ENCODE data around the gene CLEC4G. TPM values are rescaled to one million over a fixed set of nuclear protein-coding genes. Genes with fewer than 3 reads are reported as not detected.

The CLEC4G gene
- total and polyA plus RNA-seq, 2 donors (not counting 3 experiments of a cell fraction or from before 2014, with no cell fraction given), result not detected

- Histone ChIP-seq H3K9me1 (replicated peaks; ENCODE audit: control insufficient read depth, extremely low read depth, insufficient read depth, low read length) (no peaks in the 10 kb centered on the region), H3K36me3 (ENCODE audit: control insufficient read depth in 2 of 2, extremely low read depth in 1 of 2, insufficient read depth in 2 of 2, low read length in 2 of 2) (no peaks in the 10 kb centered on the region), H3K4me1 (ENCODE audit: control insufficient read depth, extremely low read depth, insufficient read depth, low read length) (no peaks in the 10 kb centered on the region), H3K9me3 (replicated peaks; ENCODE audit: control insufficient read depth, insufficient read depth, low read length) (no peaks in the 10 kb centered on the region), H3K27me3 (ENCODE audit: control insufficient read depth in 2 of 2, insufficient read depth in 2 of 2, low read length in 2 of 2) (no peaks in the 10 kb centered on the region), H3K4me2 (ENCODE audit: insufficient read depth, low read length) (no peak overlapping the region), H3K9ac (replicated peaks; ENCODE audit: extremely low read depth, insufficient read depth, low read length) (no peak overlapping the region), H3K4me3 (replicated peaks in 1 of 3; ENCODE audit: insufficient read depth in 1 of 3, low read depth in 1 of 3, low read length in 3 of 3) (no peak overlapping the region), H4K20me1 (replicated peaks; ENCODE audit: control insufficient read depth, extremely low read depth, insufficient read depth, low read length) (no peaks in the 10 kb centered on the region), H3K79me2 (ENCODE audit: control insufficient read depth, insufficient read depth, low read length) (no peaks in the 10 kb centered on the region), H2AFZ (ENCODE audit: low read depth, low read length) (no peak overlapping the region), H3K27ac (ENCODE audit: insufficient read depth, low read depth, low read length) (no peak overlapping the region)
- no peak for DNase-seq (ENCODE audit: low read depth, low spot score)
- ChIA-PET POLR2A (no interaction called here), CTCF (no interaction called here)
- intact Hi-C loops (cut with micrococcal nuclease), result no loop called here
- dilution Hi-C loops (cut with MboI; ENCODE audit: extremely low pct_ligation_motif_present, low sequenced_read_pairs), result no loop called here
- FAIRE-seq, result no peak
- TF ChIP-seq FOS (IDR thresholded peaks at IDR 0.05; ENCODE audit: borderline replicate concordance, insufficient read depth, low read length) (no peak), POLR2AphosphoS5 (IDR thresholded peaks at IDR 0.05; ENCODE audit: insufficient read depth, low read depth, low read length) (no peak), MYC (IDR thresholded peaks at IDR 0.05; ENCODE audit: low read depth, low read length) (no peak), CTCF (IDR thresholded peaks at IDR 0.05; ENCODE audit: extremely low read depth in 1 of 2, insufficient read depth in 1 of 2, low read depth in 1 of 2, low read length in 2 of 2) (no peak), GATA2 (IDR thresholded peaks at IDR 0.05; ENCODE audit: insufficient read depth, insufficient read length, low read depth, low read length) (no peak), JUN (IDR thresholded peaks at IDR 0.05; ENCODE audit: borderline replicate concordance, insufficient read depth, insufficient read length, low read depth) (no peak), POLR2A (IDR thresholded peaks at IDR 0.05; ENCODE audit: low read depth, low read length) (no peak), EZH2 (IDR thresholded peaks at IDR 0.05; ENCODE audit: borderline replicate concordance, low read depth, low read length, severe bottlenecking) (no peak), MAX (IDR thresholded peaks at IDR 0.05; ENCODE audit: insufficient read depth, insufficient read length) (no peak)
- no TSS peak for BruUV-seq (replicated peaks)
Observed at GRCh38 chr19:7705387-7706187, 26.3 kb downstream of the CLEC4G start.

Measured in endothelial cell of umbilical vein (primary cell).